Activated CD4-positive, alpha-beta T cell treated with anti-CD3 and anti-CD28 coated beads for 4 hours (primary cell): Measurements from ENCODE around the gene KCNQ1.
A peak's percentile ranks its signal among the peaks of the same experiment; 100 is the strongest.

Source experiments
- DNase-seq, 2 donors: peaks; one replicate each; pipeline ENCODE4 v3.0.0-alpha.2; 2020

KCNQ1 gene

DNA sequence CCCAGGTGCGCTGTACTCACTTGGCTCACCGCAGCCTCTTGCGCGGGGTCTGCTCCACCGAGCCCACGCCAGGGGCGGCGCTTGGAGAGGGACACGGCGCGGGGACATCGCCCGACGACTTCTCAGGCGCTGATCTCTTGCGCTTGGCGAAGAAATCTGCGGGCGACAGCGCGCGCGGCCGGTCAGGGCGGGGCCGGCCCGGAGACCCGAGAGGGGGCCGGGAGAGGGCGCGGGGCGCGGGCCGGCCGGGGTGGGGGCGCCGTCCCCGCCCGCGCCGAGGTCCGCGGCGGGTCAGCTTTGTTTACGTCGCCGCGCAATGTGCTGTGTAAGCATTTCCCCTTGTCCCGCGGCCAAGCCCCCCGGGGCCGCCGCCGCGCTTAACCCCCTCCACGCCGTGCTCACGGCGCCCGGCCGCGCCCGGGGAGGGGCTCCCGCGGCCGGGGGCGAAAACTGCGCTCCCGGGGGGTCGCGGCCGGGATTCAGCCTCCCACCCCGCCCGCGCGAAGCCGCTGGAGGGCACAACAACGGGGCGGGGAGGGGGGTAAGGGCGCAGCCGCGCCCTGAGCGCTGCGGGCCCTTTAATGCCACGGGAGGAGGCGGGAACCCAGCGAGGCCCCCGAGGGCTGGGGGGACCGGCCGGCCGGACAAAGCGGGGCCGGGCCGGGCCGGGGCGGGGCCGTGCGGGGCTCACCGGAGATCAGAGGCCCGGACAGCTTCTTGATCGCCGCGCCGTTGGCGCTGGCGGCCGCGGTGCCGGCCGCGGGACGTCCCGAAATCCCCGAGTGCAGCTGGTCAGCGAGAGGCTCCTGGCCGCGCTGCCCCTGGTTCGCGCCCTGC lies 439.4 kb downstream of the KCNQ1 start:
- no peak for DNase-seq

DNA sequence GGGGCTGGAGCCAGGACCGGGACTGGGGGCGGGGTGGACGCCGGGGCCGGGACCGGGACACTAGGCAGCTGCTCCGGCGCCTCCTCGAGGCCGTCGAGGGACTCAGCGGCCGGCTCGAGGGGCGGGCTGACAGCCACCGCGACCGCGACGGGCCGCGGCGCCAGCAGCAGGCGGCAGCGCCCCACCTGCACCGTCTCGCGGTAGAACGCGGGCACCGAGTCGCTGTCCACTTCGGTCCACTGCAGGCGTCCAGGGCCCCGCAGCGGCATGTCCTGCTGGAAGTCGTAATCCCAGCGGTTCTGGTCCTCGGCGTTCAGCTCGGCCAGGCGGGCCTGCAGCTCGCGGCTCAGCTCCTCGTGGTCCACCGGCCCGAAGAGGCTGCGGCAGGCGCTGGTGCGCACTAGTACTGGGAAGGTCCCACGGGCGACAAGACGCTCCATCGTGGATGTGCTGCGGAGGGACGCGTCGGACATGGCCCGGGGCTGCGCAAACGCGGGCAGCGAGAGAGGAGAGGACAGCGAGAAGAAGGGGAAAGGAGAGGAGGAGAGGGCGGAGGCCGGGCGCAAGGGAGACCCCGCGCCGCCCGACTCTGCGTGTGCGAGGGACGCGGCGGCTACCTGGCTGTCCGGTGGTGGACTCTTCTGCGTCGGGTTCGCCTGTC lies 440.3 kb downstream of the KCNQ1 start:
- no peak for DNase-seq

DNA sequence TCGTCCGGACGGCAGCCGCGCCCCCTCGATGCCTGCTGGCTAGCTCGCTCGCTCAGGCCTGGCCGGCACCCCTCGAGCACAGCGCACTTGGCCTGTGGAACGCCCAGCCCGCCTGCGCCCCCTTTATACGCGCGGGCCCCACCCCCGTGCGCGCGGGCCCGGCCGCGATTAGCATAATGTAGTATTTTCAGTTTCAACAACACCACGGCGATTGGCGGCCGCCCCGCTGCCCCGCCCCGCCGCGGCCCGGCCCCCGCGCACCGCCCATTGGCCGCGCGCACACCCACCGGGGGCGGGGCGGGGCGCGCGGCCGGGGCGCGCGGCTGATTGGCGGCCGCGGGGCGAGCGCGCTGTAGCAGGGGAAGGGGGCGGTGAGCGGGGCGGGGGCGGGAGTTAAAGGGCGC lies 440.9 kb downstream of the KCNQ1 start, which contains the start of gene CDKN1C:
Gene CDKN1C, minus strand, starts transcription at position 98 of the 404 bp plus-strand sequence. CDS start 319 bp downstream, outside the sequence.
- DNase-seq: peak; percentile 78 to 80

DNA sequence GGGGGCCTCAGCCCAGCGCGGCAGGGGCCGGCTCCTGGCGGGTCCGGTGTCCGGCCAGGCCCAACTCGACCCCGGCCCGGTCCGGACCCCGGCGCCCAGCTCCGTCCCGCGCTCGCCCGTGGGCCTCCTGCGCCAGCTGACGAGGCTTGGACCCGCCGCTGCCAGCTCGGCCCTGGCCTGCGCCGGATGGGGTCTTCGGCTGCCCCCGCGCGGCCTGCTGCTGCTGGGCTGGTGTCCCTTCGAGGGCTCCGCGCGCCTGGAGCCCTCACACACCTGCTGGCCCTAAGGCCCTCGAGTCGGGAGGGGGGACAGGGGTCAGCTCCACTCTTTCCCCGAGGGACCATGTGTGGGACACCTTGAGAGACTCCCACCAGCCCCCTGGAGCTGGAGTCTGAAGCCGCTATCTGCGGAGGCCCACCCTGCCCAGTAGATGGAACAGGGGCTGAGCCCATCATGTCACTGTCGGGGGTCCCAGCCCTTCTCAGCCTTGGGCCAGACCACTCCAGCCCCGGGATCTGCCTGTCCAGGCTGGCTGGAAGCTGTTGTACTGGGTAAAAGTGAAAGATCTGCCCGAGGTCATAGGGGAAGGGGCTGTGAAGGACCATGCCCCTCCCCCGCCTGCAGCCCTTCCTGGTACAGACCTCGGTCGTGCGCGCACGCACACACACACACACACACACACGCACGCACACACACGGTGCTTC lies 441.5 kb downstream of the KCNQ1 start:
- DNase-seq: no peak

DNA sequence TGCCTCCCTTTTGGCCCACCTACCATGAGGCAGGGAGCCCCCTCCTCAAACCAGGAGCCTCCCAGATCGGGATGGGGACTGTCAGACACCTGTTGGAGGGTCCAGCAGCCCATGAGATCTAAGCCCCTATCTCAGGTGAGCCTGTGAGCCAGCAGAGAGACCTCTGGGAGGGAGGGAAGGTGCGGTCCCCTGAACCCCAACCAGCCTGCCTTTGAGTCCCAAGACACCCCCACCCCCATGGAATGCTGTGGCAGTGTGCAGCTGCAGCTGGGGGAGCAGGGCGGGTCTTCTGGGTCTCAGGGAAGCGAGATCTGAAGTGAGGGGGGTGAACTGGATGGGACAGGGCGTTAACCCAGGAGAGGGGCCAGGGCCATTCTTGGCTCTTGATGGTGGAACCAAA lies 442.1 kb downstream of the KCNQ1 start:
- no peak for DNase-seq

DNA sequence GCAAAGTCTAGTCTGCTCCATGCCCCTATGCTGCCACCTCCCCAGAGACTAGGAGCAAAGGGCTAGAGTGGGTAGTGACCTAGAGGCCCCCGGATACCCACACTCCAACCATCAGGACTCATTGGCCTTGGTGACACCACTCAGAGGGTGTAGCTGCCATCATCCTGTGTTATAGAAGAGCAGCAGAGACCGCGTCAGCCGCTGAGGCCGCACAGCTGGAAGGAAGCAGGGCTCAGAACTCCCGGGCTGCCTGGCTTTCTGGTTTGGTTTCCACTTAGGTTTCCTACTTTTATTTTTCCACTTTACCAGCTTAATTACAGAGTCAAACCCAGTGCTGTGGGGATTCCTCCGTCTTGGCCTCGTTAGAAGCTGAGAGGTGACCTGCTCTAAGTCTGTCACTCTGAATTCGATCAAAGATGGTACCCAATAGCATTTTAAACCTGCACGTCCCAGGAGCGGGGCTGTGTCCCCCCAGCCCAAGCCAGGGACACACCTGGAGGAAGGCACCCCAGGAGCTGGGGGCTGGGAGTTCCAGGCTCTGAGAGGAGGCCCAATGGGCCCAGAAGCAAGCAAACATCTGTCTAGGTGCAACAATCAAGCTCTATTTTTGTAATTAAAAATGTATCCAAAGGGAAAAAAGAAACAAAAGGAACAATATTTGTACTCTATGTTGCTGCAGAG lies 442.8 kb downstream of the KCNQ1 start:
- DNase-seq: no peak

DNA sequence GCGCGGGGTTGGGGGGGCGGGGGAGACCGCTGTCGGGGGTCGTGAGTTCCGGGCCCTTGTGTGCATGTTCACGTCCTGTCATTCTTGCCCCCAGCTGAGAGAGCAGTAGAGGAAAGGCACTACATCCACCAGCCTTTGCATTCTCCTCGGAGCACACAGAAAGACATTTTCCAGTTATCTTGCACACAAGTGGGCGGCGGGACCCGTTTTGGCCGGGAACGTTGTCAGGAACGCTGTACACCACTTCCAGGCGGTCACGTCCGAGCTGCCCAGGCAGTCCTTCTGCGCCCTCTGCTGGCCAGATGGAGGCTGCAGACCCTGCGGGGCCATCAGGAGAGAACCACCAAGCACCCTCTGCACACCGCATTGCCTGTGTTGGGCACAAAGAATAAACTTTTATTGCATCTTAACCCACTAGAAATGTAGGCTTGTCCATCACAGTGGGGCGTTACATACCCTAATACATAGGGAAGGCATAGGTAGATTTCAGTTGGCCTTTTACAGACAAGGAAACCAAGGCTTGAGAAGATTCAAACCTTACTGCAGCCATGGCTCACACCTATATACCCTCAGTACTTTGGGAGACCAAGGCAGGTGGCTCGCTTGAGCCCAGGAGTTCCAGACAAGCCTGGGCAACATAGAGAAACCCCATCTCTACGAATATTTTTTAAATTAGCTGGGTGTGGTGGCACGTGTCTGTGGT lies 443.6 kb downstream of the KCNQ1 start:
- peak; percentile 82 to 88 for DNase-seq

DNA sequence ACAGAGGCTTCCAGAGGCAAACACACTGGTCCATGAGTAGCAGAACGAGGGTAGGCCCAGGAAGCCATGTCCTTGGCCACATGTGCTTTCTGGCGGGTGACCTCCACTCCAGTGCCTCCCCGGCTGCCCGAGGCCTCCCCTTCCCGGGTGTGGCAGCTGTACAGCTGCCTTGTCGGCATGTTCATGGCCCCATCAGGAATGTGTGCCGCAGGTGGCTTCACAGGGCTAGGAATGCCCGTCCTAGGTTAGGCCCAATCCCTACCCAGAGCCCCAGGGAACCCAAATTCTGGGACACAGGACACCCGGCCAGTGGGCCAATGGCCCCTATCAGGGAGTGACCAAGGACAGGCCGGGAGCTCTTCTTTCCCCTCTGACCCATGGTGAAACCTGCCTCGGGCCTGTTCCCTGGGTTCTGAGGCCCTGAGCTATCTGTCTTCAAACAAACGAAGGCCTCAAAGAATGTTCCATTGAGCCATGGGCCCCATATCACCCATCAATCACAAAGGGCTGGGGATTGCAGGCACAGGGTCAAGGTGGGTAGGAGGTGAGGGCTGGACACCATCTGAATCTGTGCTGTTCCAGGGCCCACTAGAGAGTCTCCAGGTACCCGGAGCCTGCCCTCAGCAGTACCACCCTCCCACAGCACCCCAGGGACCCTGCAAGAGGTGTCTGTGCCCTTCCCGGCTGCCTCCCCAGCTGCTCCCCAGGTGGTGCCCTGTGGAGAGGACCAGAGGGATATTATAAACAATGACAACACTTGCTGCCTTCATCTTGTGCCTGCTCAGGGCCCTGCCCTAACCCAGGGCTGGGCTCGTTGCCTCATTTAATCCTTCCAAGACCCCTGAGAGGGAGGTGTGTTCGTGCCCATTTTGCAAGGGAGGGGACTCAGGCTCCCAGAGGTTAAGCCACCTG lies 444.8 kb downstream of the KCNQ1 start:
- no peak for DNase-seq

DNA sequence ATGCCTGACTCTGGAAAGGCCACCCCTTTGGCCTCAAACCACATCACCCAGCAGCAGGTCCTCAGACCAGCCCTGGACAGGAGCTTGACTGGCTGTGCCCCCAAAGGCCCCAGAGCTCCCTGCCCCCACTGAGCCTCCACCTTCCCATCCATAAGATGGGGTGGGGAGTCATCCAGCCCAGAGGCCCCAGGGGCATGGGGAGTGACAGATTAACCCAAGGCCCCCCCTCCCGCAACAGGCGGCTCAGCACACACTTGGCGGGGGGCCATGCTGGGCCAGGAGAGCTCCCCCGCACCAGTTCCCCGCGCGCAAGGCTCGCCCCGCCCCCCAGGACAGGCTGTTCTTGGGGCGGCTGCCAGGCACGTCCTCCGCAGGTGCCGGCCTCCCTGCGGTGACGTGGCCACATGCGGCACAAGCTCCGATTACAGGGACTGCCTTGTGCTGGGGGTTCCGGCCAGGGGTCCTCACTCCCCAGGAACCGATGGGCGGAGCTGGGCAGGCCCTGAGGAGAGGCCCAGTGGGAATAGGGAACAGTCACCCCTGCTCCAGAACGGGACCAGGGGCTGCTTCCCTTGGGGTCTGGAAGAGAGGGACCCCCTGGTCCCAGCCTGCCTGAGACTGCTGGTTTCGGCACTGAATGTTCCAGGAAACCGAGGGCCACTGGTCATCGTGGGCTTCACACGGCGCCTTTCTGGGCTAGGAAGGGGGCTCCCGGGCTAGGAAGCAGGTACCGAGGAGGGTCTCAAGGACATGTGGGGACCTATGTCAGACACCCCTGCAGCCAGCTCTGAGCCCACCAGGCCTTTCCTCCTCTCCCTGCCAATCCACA lies 445.9 kb downstream of the KCNQ1 start:
- DNase-seq: no peak

DNA sequence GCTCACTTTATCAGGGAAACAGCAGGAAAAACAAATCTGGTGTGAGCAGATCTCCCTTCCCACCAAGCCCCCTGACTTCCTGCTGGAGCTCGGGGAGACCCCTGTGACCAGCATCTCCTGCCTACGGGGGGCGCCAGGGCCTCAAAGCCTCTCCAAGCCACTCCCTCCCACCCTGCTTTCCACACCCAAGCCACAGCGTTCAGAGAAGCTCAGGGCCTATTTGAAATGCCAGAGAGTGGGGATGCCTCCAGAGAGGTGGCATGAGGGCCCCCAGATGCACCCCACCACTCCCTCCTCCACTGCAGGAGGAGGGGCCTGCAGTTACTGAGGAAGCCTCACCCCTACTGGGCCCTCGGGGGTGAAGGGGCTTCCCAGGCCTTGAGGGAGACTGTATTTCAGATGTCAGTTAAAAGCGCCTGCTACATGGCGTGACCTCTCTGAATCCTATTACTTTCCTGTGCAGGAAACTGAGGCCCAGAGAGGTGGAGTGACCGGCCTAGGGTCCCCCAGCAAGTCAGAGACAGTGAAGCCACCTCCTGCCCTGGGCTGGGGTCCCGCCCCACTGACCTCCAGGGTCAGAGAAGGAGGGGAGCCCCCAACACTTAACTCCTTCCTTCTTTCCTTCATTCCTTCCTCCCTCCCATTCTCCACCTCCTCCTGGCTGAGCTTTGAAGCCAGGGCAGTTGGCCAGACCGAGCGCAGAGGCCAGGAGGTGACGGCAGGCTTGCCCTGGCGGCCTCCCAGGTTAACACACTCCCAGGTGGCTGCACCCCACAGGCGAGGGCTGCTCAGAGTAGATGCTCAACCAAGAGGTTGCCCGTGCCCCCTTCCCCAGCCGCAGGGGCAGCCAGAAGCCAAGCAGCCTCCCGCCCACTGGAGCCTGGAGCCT lies 446.8 kb downstream of the KCNQ1 start:
- DNase-seq: peak in 1 of 2 donors; percentile 58

DNA sequence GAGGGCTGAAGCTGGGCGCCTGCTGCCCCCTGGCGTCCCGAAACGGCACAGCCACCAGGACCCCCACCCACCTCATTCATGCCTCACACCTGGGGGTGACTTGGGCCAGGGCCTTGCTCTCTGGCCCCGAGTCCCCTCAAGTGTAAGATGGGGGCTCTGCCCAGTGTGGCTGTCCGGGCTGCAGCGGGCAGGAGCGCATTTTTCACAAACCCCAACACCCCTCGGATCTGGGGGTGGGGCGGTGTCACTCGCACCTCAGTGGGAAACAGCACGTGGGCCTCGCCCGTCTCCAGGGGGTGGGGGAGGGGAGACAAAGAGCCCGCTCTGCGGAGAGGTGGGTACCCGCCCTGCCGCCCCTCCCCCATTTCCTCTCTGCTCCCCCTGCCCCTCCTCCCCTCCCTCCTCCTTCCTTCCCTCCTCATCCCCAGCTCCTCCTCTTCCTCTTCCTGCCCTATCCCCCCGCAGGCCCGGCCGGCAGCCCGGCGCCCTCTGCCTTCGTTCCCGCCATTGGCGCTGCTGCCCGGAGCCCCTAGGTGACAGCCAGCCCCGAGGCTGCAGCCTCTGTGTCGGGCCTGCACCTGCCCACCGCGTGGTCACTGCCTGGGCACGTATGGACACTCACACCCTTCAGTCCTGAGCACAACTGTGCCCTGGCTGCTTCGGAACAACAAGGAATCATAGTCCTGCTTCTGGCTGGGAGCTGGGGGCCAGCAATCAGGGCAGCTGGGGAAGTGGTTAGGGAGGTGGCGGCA lies 447.6 kb downstream of the KCNQ1 start:
- peak; percentile 41 to 56 for DNase-seq

DNA sequence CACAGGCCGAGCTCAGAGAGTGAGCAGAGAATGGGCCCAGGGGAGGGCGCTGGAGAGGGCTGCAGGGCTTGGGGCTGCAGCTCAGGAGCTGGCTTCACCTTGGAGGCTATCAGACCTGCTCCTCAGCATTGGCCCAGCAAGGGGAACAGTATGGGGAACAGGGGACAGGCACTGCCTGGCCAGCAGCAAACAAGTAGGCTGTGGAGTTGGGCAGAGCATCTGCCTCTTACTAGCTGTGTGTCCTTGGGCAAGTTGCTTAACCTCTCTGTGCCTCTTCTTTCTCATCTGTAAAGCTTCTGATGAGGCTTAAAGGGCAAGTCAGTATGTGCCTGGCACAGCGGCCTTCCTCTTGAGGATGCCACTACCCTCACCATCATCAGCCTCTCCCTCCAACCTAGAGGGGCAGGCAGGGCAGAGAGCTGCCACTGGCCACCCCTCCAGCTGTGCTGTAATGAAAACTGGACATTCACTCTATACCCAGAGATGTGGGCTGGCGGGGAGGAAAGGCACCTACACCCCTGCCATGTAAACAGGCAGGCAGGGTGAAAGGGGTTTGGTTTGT lies 448.2 kb downstream of the KCNQ1 start:
- DNase-seq: peak; percentile 29 to 30

DNA sequence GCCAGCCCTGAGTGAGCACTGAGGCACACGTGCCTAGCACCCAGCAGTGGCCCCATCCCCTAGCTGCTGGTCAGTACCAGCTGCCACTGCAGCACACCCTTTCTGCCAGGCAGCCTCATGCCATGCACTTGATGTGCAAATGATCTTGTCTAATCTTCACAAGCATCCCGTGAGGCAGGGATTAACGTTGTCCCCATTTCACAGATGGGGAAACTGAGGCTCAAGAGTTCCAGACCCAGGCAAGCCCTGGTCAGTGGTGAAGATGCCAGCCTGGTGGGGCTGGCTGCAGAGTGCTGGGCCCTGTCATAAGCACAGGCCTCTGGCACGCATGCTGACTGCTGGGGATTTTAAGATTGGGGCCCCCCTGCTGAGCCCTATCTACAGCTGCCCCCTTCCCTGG lies 449.1 kb downstream of the KCNQ1 start:
- no peak for DNase-seq

DNA sequence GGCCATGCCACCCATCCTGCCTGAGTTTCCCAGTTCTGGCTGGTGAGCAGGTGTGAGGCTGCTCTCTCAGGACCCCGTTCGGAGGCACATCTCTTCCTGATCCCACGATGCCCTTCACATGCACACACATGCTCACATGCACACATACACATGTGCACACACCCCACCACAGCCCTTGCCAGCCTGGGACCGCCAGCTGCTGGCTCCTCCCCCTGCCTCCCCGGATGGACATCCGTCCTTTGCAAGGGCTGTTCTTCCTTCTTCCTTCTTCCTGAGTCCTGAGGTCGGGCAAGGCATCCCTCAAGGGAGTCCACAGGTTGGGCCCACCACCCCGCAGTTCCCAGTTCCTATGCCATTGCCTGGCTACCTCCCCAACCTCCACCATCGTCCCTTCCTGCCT lies 451.2 kb downstream of the KCNQ1 start:
- DNase-seq: no peak

DNA sequence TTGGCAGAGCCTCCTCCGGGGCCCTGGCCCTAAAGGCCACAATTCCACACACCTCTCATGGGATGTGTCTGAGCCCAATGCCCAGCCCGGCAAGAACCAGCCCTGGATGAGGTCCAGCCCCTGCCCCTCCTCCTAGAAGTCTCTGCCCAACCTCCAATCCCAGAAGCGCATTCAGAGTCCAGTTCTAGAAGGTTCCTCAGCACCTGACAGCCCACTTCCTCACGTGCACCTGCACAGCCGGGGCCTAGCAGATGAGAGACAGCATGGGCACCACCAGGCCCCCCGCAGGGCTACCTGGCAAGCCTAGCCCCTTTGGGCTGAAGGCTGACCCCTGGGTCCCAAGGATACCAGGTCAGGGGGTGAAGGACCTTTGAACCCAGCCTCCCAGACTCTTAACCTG lies 452.2 kb downstream of the KCNQ1 start:
- no peak for DNase-seq

DNA sequence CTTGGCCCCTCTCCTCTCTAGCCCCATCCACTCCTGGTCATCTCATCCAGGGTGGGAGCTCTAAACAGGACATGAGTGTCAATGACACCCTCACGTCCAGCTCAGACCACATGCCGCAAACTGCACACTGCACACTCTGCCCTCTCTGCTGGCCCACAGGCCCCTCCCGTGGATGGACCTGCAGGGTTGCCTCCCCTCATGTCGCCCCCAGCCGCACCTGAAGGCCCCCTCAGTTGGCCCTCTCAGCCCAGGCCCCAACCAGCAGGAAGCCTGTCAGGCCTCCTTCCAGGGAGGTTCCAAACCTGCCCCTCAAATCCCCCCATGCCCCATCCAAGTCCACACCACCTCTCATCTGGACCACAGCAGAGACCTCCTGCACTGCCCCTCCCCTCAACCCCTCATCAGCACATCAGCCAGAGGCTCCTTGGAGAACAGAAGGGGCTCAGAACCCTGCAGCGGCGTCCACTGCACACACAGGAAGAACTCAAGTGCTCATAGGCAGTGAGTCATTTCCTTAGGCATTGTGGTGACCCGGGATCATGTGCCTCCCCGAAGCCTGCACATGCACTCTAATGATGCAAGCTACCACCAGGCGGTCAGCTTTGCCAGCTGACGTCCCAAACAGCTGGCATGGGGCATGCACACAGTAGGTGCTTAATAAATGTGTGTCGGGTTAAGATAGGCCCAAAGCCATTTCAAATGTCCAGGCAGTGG lies 453.7 kb downstream of the KCNQ1 start:
- peak; percentile 31 to 52 for DNase-seq
